GM21515 (cell line): ENCODE results near the gene NTRK2.

ENCODE experiments used
- ATAC-seq: cut with Tn5 transposase; IDR thresholded peaks from one replicate; pipeline ENCODE4 v1.9.1; 2021; ENCODE audit not compliant: unreplicated experiment

The NTRK2 gene

DNA sequence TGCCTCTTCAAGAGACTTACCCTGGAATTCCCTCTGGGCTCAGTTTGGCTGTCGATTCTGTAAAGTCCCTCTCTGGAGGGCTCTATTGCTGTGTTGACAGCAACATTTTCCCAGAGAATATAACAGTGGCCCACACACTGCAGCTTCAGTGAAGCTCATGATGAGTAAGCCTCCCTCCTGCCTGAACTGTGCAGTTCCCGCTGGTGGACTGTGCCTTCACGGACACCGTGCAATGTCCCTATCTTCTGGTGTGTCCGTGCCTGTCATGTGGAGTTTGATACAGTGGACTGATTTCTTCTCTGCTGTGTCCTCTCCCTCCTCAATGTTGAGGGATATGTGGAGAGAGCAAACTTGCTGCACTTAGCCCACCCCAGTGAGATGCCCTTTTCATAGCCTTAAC, 109.0 kb downstream of the NTRK2 start:
- no peak for ATAC-seq

GRCh38 chr9:84779883-84780282, 110.4 kb downstream of the NTRK2 start:
- ATAC-seq = no peak

- ATAC-seq = no peak
These were observed 110.9 kb downstream of the NTRK2 start for GRCh38 chr9:84780385-84780784.

GRCh38 chr9:84781458-84781857, 111.9 kb downstream of the NTRK2 start:
- ATAC-seq = no peak

GRCh38 chr9:84781931-84782866, 112.7 kb downstream of the NTRK2 start:
- ATAC-seq = no peak

DNA sequence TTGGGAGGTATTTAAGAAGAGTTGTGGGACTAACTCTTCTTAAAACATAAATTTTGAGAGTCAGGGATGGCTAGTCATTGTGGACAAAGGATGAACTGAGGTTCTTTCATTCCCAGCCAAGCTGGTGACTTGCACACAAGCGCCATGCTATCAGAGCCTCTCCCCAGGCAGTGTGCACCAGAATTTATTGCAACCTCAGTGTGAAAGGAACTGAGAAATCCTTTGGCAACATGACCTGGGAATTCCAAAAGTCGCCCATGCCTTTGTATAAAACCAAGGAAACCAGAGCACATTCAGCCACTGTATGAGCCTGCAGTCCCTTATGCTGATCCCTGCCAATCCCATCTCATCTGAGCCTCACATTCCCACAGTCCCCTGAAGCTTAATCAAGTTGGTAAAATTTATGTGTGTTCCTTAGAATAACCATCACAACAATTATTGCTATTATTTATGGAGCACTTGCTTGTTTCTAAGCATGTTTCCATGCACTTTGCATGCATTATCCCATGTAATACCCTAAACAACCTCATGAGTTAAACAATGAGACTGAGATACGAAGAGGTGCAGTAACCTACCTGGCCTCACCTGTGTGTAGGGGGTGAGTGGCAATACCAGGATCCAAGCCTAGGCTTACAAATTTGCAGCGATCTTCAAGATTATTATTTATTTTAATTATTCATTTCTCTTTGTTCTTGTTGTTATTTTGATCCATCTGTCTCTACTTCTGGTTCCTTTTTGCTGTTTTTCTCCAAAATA, 116.4 kb downstream of the NTRK2 start:
- ATAC-seq = no peak

DNA sequence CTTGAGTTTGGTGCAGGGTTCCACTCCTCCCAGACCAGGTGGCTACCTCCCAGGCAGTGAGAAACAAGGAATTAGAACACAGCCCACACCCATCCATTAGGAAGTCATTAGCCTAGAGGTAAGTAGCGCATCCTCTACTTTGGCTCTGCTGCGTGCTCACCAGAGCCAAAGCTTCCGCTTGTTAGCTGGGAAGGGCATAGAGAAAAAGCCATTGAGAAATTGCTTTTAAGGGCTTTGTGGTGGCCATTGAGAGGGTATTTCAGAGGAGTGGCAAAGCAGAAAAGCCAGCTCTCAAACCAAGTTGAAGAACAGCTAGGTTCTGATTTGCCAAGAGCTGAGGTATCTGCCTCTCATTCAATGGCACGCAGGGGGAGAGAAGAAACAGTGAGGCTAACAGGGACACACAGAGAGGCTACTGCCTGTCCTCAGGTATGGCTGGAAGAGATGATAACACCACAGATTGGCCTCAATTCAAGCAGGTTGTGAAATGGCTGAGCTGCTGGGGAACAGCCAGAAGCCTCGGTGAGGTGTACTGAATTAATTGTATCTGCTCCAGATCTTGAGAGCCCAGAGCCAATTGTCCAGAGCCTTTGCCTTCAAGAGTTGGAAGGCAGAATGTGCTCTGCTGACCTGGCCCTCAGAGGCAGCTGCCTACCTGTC, 119.4 kb downstream of the NTRK2 start:
- ATAC-seq = no peak

GRCh38 chr9:84789463-84789830, 119.9 kb downstream of the NTRK2 start:
- ATAC-seq = no peak

- ATAC-seq = no peak
These were observed 122.1 kb downstream of the NTRK2 start for GRCh38 chr9:84791643-84792042.

GRCh38 chr9:84793251-84793650, 123.7 kb downstream of the NTRK2 start:
- no peak for ATAC-seq

DNA sequence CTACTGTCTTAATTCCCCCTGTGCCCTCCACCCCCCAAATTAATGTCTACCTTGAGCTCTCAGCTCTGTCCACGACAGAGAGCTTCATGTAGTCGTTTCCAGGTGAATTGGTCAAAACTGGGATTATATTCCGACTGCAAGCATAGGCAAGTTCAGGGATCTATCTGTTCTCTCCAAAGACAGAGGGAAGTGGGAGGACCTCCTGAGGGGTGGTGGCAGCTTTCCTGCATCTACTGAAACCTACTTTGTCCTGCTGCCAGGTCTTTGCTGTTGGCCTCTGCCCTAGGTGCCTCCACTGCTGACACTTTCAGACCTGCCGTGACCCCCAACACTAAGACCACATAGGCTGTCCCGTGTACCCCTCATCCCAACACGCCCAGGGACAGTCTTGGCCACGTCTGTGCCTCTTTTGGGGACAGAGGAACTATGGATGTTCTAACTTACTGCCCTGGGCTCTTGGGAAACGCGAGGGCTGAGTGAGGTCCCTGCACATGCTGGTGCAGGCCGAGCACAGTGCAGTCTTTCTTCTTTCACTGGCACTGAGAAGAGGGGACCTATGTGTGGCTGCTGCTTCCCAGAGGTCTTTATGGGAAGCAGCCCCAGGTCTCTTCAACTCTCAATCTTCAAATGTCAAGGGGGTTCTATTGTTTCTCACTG, 125.6 kb downstream of the NTRK2 start:
- ATAC-seq = no peak

- no peak for ATAC-seq
These were observed 126.9 kb downstream of the NTRK2 start for GRCh38 chr9:84796404-84796803.

DNA sequence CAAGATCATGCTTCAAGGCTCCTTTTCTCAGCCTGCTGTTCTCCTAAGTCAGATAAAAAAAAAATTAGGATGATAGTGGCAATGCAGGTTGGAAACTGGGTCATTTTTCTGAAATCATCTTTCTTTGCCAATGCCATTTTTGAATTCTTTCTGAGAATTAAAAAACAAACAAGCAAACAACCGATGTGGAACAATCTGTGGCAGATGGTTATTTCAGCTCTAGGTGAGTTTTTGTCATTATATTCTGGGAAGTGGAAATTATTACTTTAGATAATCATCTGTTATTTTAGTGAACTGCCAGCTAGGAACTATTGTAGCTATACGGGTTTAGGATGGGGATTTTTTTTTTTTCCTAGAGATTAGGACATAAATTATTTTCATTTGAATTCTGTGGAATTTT, 129.7 kb downstream of the NTRK2 start:
- ATAC-seq = no peak

DNA sequence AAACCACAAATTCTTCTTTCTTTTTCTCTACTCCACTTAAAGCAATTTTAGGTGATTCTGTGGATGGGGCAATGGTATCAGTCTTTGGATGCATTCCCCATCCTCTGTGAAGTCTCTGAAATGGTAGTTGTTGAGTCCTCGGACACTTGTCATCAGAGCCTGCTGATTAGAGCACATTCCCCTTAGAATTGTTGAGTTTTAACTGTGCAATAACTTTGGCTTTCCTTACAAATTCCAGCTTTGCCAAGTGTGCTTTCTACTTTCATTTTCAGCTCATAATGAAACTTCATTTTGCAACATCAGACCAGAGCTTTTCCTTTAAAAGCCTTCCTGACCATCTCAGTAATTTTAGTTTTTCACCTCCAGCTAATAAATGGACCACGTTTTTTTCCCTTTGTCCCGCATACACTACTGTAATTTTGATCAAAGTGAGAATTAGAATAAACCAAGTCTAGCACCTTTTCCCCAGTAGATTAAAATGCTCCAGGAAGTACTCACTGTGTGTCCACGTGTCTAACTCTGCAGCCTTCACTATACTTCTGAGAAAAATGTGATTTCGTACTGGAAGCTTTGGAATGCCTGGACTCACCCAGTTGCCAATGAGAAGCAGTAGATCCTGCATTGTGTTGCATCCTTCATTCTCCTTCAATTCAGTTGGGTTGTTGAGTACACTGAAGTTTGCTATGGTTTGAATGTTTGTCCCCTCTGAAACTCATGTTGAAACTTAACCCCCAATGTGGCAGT, 135.6 kb downstream of the NTRK2 start:
- no peak for ATAC-seq

DNA sequence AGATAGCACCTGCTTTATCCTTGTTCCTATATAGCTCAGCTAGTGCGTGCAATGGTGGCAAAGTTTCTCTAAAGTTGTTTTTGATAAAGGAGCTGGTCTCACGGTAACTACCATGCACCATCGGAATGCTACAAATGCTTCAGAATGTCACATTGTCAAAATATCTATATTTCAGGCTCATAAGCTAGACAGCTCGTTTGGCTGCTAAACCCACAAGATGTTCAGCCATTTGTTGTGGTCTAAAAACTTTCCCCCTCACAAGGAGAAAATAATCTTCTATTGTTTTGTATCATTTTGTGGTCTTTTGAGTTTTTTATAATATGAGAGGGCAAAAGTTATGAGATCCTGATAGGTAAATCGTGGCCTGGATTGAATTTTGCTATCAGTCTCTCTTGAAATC, 137.9 kb downstream of the NTRK2 start:
- no peak for ATAC-seq

DNA sequence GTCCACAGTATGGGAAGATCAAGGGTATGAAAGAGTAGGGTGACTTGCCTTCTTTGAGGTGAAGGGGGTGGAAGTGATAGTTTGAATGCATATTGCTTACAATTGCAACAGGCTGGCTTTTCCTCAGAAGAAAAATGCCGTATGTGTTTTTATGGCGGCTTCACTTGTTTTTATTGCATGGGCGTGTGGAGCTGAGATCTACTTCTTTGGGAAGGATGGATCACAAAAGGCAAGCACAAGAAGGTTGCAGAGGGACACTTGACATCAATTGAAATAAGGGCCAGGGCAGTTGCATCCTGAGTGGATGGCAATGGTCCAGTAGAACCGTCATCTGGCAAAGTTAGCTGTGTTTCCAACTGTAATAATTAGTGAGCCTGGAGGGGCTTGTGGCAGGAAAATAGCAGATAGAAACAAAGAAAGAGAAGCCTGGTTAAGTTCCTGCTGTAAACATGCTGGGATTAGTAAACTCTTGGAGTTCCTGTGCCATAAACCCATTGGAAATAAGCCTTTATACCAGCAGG, 138.4 kb downstream of the NTRK2 start:
- ATAC-seq = no peak

DNA sequence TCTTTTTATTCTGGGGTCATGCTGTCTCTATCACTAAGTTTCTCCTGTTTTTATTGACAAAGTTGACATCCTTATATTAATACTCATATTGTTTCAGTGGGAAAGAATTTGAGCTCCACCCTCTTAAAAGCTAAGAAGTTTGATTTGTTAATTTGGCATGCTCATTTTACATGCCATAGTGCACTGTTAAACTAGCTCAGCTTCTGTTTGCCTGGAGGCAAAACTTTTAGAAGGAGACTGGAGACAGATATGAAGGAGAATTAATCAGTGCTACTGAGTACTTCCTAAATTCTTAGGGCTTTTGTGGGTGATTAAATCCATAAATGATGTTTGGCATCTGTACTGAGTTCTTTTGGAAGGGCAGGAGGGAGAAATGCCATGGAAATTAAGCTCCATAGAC, 138.9 kb downstream of the NTRK2 start:
- no peak for ATAC-seq

DNA sequence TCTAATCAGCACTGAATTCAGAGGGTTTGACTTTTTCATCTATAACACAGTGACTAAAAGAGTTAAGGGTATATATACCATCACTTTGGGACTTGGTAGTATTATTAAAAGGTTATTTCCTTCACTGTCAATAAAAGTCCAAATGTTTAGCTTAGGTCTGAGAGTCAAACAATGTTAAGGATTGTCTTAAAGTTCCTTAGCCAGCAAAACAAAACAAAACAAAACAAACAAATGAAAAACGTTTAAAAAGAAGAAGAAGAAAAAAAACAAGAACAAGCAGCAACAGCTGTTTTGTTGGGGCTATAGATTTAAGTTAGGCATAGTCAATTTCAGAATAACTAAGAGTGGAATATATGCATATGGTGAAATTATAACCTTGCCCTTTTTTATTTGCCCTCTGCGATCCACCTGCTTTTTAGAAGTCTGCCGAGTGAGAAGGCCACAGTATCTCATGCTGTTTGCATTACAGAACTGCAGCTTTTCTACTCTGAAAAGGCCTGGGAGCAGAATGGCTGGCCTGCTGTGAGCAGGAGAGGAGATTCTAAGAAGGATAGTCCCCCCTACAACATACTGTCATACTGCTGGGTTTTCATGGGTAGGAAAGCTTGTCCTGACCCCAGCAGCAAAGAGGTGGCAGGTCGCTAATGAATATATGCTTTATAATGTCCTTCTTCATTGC, 141.7 kb downstream of the NTRK2 start:
- no peak for ATAC-seq

DNA sequence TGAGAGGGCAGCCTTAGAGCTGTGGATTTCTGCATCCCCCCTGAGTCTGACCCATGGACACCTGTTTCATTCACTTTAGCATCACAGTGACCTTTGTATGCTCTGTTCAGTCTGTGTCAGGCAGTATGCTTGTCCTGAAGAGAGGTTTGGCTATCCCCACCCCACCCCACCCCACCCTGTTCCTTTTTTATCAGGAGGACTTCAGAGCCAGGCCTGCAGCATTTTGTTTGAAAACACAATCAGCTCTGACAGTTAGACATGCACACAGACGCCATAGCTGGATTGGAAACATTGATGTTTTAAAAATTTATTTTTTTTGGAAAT, 142.2 kb downstream of the NTRK2 start:
- no peak for ATAC-seq

DNA sequence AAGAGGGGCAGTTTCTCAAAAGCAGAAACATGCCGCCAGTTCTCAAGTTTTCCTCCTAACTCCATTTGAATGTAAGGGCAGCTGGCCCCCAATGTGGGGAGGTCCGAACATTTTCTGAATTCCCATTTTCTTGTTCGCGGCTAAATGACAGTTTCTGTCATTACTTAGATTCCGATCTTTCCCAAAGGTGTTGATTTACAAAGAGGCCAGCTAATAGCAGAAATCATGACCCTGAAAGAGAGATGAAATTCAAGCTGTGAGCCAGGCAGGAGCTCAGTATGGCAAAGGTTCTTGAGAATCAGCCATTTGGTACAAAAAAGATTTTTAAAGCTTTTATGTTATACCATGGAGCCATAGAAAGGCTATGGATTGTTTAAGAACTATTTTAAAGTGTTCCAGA, 142.8 kb downstream of the NTRK2 start:
- ATAC-seq = no peak
